Measurements from ENCODE around the gene CCNJL. TPM values are rescaled to one million over a fixed set of nuclear protein-coding genes. Genes with fewer than 3 reads are reported as not detected.

The CCNJL gene
- total RNA-seq, 1 donor from 2014 or later: 15.7 TPM

DNA sequence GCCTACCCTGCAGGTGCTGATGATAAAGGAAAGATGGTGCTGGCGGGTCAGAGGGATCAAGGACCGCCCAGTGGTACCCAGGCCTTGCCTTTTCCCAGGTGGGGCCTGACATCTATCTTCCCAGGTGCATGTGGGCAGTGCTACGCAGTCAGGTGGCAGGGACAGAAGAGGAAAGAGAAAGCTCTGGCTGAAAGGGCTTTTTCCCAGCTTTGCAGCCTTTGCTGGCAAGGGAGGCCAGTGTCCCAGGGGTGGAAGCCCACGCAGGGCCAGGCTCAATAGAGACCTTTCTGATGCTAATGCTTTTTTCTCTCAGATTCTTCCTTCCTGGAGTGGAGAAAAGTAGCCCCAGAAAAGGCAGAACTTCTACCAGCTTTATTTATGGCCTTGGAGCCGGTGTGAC, 46.3 kb downstream of the CCNJL start:
- Histone ChIP-seq H3K79me2 (ENCODE audit: insufficient read depth, low read length) (no peaks in the 10 kb centered on the region), H3K9ac (ENCODE audit: low read length) (no peak overlapping the region), H3K4me1 (ENCODE audit: insufficient read depth, low read length) (peaks cover 12% of the 10 kb centered on the region), H4K20me1 (ENCODE audit: insufficient read depth, low read length) (peaks cover 15% of the 10 kb centered on the region), H3K4me3 (ENCODE audit: insufficient read depth, low read depth, low read length) (no peak overlapping the region), H2AFZ (ENCODE audit: low read depth, low read length) (no peak overlapping the region), H3K36me3 (ENCODE audit: insufficient read depth, low read length) (no peaks in the 10 kb centered on the region), H3K27me3 (ENCODE audit: insufficient read depth, low read length) (no peaks in the 10 kb centered on the region), H3K9me3 (ENCODE audit: insufficient read depth, low read depth, low read length) (no peaks in the 10 kb centered on the region), H3K27ac (ENCODE audit: low read depth, low read length) (no peak overlapping the region), H3K4me2 (ENCODE audit: low read length) (no peak overlapping the region)
- no peak for TF ChIP-seq CTCF (IDR thresholded peaks at IDR 0.05; ENCODE audit: insufficient read depth, low read depth, low read length)
- TF ChIP-seq EZH2 (IDR thresholded peaks at IDR 0.05; ENCODE audit: insufficient read depth, low read length): no peak
- DNase-seq (ENCODE audit: low read depth) (no peak), FAIRE-seq (no peak)
- H3K4me1 Mint-ChIP-seq (ENCODE audit: low read depth, unreplicated experiment): peaks cover 26% of the 10 kb centered on the region
- H3K27ac Mint-ChIP-seq (ENCODE audit: unreplicated experiment): no peak overlapping the region
- H3K9me3 Mint-ChIP-seq (ENCODE audit: unreplicated experiment): no peaks in the 10 kb centered on the region
- H3K36me3 Mint-ChIP-seq (ENCODE audit: low read depth, unreplicated experiment): peaks cover 9% of the 10 kb centered on the region
- no peak overlapping the region for H3K4me3 Mint-ChIP-seq (ENCODE audit: unreplicated experiment)
- no peaks in the 10 kb centered on the region for H3K27me3 Mint-ChIP-seq (ENCODE audit: low read depth, unreplicated experiment)

- H3K9ac ChIP-seq (ENCODE audit: low read length): no peak overlapping the region
- H3K36me3 ChIP-seq (ENCODE audit: insufficient read depth, low read length): no peaks in the 10 kb centered on the region
- peaks cover 17% of the 10 kb centered on the region for H3K4me1 Mint-ChIP-seq (ENCODE audit: low read depth, unreplicated experiment)
- peaks cover 25% of the 10 kb centered on the region for H4K20me1 ChIP-seq (ENCODE audit: insufficient read depth, low read length)
- no peak overlapping the region for H3K27ac Mint-ChIP-seq (ENCODE audit: unreplicated experiment)
- no peak overlapping the region for H3K4me2 ChIP-seq (ENCODE audit: low read length)
- H3K4me3 Mint-ChIP-seq (ENCODE audit: unreplicated experiment): no peak overlapping the region
- no peaks in the 10 kb centered on the region for H3K27me3 ChIP-seq (ENCODE audit: insufficient read depth, low read length)
- H3K9me3 Mint-ChIP-seq (ENCODE audit: unreplicated experiment): no peaks in the 10 kb centered on the region
- peaks cover 7% of the 10 kb centered on the region for H3K36me3 Mint-ChIP-seq (ENCODE audit: low read depth, unreplicated experiment)
- H3K4me1 ChIP-seq (ENCODE audit: insufficient read depth, low read length): peaks cover 16% of the 10 kb centered on the region
- no peaks in the 10 kb centered on the region for H3K27me3 Mint-ChIP-seq (ENCODE audit: low read depth, unreplicated experiment)
- DNase-seq (ENCODE audit: low read depth) (no peak), FAIRE-seq (no peak)
- H3K27ac ChIP-seq (ENCODE audit: low read depth, low read length): no peak overlapping the region
- no peak overlapping the region for H2AFZ ChIP-seq (ENCODE audit: low read depth, low read length)
- peaks cover 8% of the 10 kb centered on the region for H3K79me2 ChIP-seq (ENCODE audit: insufficient read depth, low read length)
- H3K4me3 ChIP-seq (ENCODE audit: insufficient read depth, low read depth, low read length): no peak overlapping the region
- H3K9me3 ChIP-seq (ENCODE audit: insufficient read depth, low read depth, low read length): no peaks in the 10 kb centered on the region
- no peak for TF ChIP-seq EZH2 (IDR thresholded peaks at IDR 0.05; ENCODE audit: insufficient read depth, low read length)
- TF ChIP-seq CTCF (IDR thresholded peaks at IDR 0.05; ENCODE audit: insufficient read depth, low read depth, low read length): no peak
Observed at GRCh38 chr5:160263326-160263855, 49.0 kb downstream of the CCNJL start.
